BE2C (cell line): ENCODE results near the gene HIVEP2.

ENCODE experiments used
- DNase-seq: peaks from one replicate; pipeline ENCODE4 v3.0.0-alpha.2; 2020
- H3K27me3 ChIP-seq: fragments of 250-450 bp; sonication (Bioruptor Pico); 2 replicates; pipeline ENCODE4 v1.5.1; 2020; ENCODE audit warnings: mild to moderate bottlenecking
- H3K36me3 ChIP-seq: fragments of 250-450 bp; sonication (Bioruptor Pico); 2 replicates; pipeline ENCODE4 v1.5.1; 2020; ENCODE audit warnings: mild to moderate bottlenecking
- H3K4me1 ChIP-seq: fragments of 250-450 bp; sonication (Bioruptor Pico); 2 replicates; pipeline ENCODE4 v1.5.1; 2020
- H3K4me3 ChIP-seq: 2 replicates; pipeline ENCODE4 v1.5.1; 2011; ENCODE audit warnings: low read depth, low read length
- H3K9me3 ChIP-seq: fragments of 250-450 bp; sonication (Bioruptor Pico); 2 replicates; pipeline ENCODE4 v1.5.1; 2020
- TF ChIP-seq, protein P1 (sequence below): IDR thresholded peaks from 2 replicates; pipeline ENCODE4 v1.5.1; 2012; ENCODE audit warnings: mild to moderate bottlenecking, low read depth, low read length

The HIVEP2 gene

DNA sequence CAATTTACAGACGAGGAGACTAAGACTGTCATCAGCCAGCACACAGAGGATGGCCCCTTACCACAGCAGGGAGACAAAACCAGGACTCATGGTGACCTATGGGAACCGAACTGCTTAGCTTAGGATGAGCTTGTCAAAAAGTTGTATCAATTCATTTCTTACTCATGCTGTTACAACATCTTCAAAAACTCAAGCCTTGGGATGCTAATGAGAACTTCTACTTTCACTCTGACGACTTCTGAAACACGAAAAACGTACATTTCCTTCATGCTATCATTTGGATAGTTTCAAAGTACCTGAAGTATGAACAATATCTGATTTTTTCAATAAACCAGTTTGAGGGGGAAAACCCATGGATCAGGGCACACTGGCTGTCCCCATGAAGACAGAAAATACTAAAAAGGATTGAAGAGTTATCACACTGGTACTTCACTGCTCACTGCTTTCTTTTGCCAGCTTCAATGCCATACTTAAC, 31.9 kb downstream of the HIVEP2 start:
- Histone ChIP-seq H3K27me3 (no peaks in the 10 kb centered on the region), H3K36me3 (no peaks in the 10 kb centered on the region), H3K9me3 (no peaks in the 10 kb centered on the region), H3K4me3 (no peak overlapping the region), H3K4me1 (no peaks in the 10 kb centered on the region)
- no peak for DNase-seq
- TF ChIP-seq, protein P1, sequence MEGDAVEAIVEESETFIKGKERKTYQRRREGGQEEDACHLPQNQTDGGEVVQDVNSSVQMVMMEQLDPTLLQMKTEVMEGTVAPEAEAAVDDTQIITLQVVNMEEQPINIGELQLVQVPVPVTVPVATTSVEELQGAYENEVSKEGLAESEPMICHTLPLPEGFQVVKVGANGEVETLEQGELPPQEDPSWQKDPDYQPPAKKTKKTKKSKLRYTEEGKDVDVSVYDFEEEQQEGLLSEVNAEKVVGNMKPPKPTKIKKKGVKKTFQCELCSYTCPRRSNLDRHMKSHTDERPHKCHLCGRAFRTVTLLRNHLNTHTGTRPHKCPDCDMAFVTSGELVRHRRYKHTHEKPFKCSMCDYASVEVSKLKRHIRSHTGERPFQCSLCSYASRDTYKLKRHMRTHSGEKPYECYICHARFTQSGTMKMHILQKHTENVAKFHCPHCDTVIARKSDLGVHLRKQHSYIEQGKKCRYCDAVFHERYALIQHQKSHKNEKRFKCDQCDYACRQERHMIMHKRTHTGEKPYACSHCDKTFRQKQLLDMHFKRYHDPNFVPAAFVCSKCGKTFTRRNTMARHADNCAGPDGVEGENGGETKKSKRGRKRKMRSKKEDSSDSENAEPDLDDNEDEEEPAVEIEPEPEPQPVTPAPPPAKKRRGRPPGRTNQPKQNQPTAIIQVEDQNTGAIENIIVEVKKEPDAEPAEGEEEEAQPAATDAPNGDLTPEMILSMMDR = no peak

DNA sequence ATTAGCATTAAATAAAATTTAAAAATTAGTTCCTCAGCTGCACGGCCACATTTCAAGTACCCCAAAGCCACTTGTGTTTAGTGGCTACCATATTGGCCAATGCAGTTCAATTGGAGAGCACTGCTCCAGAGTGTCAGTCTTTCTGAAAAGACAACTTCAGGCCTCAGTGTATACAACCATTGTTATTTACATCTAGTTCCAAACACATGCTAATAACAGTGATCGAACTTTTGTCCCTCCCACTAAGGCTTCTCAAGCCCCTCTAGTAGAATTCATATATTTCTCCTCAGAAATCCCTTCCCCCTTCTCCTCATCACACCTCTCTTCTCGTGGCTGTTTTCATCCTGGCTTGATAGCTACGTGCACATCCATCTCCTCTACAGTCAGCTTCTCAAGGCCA, 32.9 kb downstream of the HIVEP2 start:
- H3K36me3 ChIP-seq = no peaks in the 10 kb centered on the region
- H3K4me3 ChIP-seq = no peak overlapping the region
- no peaks in the 10 kb centered on the region for H3K27me3 ChIP-seq
- TF ChIP-seq, protein P1 = no peak
- H3K9me3 ChIP-seq = no peaks in the 10 kb centered on the region
- no peaks in the 10 kb centered on the region for H3K4me1 ChIP-seq
- DNase-seq = no peak

DNA sequence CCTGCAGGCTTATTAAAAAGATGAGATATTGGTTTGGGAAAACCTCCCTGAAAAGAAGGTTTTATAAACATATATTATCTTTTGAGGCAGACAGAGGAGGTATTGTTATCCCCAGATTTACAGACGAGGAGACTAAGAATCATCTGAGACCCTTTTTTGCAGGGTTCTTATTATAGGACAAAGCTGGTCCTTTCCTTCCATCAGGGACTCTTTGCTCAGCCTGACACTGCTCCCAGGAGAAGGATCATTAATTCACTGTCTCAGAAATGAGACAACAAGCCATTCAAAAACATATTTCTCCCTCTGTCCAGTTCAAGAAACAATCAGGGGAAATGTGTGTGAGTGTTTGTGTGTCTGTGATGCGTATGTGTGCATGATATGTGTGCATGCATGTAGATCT, 33.5 kb downstream of the HIVEP2 start:
- no peak for DNase-seq
- no peaks in the 10 kb centered on the region for H3K36me3 ChIP-seq
- TF ChIP-seq, protein P1 = no peak
- H3K9me3 ChIP-seq = no peaks in the 10 kb centered on the region
- H3K27me3 ChIP-seq = no peaks in the 10 kb centered on the region
- H3K4me3 ChIP-seq = no peak overlapping the region
- H3K4me1 ChIP-seq = no peaks in the 10 kb centered on the region

DNA sequence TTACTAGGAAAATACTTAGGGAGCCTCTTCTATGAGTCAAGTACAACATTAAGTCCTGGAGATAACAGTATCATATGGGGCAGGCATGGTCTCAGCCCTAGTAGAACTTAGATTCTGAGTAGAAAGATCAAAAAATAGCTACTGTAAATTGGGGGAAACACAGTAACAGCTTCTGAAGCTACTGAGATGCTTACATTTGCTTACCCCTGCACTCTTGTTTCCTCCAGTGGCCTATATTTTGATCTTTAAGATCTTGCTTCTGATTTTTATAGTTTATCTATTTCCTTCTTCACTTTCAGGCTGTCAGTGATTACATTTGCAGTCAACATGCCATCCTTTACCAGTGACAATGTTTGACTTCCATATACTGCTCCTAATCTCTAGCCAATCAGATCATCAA, 35.3 kb downstream of the HIVEP2 start:
- Histone ChIP-seq H3K4me1 (no peaks in the 10 kb centered on the region), H3K36me3 (no peaks in the 10 kb centered on the region), H3K9me3 (no peaks in the 10 kb centered on the region), H3K27me3 (no peaks in the 10 kb centered on the region), H3K4me3 (no peak overlapping the region)
- DNase-seq = no peak
- TF ChIP-seq, protein P1 = no peak

DNA sequence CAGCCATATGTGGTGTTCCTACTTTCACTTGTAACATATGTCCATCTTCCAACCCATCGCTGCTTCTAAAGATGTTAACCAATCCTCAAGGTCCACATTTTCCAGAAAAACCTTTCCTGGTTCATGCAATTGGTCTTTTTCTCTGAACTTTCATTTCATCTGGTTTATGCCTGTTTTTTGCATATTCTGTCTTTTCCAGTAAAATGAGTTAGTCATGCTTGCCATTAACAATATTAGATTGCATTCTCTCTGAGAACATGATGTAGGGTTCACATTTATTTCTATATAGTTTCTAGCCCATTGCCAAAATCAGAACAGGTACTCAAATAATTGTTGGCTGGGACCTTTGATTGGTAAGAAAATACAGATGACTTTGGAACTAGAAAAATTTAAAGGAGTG, 36.7 kb downstream of the HIVEP2 start:
- peaks cover 5% of the 10 kb centered on the region; the same call in 1 of the 2 replicates for H3K27me3 ChIP-seq
- no peak for DNase-seq
- no peaks in the 10 kb centered on the region for H3K4me1 ChIP-seq
- no peaks in the 10 kb centered on the region for H3K9me3 ChIP-seq
- H3K36me3 ChIP-seq = no peaks in the 10 kb centered on the region
- H3K4me3 ChIP-seq = no peak overlapping the region
- TF ChIP-seq, protein P1 = no peak

DNA sequence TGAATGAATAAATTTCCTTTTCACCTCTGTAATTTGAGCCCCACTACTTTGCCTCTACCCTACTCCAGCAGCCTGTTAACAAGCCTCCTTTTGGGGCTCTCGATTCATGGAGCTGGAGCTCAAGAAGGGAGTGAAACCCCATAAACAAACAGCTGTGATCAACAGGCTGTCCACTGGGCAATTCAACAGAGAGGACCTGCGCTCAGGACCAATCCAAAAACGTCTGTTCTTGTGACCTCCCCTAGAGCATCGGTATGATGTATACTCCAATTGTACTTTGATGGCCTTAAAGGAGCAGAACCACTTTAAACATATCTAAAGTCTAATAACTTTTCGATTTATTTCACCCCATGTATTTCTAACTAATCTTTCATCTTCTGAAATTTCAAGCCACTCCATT, 37.4 kb downstream of the HIVEP2 start:
- Histone ChIP-seq H3K4me1 (no peaks in the 10 kb centered on the region), H3K36me3 (no peaks in the 10 kb centered on the region), H3K9me3 (no peaks in the 10 kb centered on the region), H3K4me3 (no peak overlapping the region), H3K27me3 (peaks cover 5% of the 10 kb centered on the region; the same call in 1 of the 2 replicates)
- TF ChIP-seq, protein P1 = no peak
- DNase-seq = no peak
